GM20000 (cell line): ENCODE measurements around the gene SUGP2.
"Not testable (repeated sequence)": the region's sequence is repeated elsewhere in the genome, so short reads cannot be mapped to it uniquely, and the experiment has no call there.

Source experiments
- DNase-seq: peaks from one replicate; pipeline ENCODE4 v3.0.0; 2012; ENCODE audit warnings: low spot score
- TF ChIP-seq, protein P1 (sequence below): IDR thresholded peaks from 2 replicates; pipeline ENCODE4 v1.5.1; 2012; ENCODE audit warnings: mild to moderate bottlenecking, control low read depth; ENCODE audit errors: extremely low read depth, missing control alignments

SUGP2 gene

GRCh38 chr19:19028526-19028925 is 4.8 kb downstream of the SUGP2 start:
- DNase-seq = no peak
- TF ChIP-seq, protein P1, sequence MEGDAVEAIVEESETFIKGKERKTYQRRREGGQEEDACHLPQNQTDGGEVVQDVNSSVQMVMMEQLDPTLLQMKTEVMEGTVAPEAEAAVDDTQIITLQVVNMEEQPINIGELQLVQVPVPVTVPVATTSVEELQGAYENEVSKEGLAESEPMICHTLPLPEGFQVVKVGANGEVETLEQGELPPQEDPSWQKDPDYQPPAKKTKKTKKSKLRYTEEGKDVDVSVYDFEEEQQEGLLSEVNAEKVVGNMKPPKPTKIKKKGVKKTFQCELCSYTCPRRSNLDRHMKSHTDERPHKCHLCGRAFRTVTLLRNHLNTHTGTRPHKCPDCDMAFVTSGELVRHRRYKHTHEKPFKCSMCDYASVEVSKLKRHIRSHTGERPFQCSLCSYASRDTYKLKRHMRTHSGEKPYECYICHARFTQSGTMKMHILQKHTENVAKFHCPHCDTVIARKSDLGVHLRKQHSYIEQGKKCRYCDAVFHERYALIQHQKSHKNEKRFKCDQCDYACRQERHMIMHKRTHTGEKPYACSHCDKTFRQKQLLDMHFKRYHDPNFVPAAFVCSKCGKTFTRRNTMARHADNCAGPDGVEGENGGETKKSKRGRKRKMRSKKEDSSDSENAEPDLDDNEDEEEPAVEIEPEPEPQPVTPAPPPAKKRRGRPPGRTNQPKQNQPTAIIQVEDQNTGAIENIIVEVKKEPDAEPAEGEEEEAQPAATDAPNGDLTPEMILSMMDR = no peak

- TF ChIP-seq, protein P1 = no peak
Observed at GRCh38 chr19:19027228-19027627, 6.1 kb downstream of the SUGP2 start.

GRCh38 chr19:19026299-19026971 is 6.9 kb downstream of the SUGP2 start:
- no peak for DNase-seq
- TF ChIP-seq, protein P1 = no peak

More at GRCh38 chr19:19027228-19027627, 6.1 kb downstream of the SUGP2 start:
- DNase-seq = no peak

DNA sequence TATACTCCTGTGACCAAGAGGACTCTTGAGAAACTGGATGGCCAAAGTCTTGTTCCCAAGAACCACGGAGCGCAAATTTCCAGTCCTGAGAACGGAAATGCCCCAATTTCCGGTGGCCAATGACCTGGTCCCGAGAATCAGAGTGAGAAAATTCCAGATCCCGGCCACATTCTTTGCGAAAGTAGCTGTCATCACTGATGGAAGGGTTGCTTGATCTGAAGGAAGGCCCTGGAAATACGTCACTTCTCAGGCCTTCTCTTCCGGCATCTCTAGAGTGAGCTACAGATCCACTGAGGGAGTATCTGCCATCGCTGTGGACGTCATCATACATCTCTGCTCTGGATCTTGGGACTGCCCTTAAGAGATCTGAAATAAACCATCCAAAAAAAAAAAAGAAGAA is 7.5 kb downstream of the SUGP2 start:
- DNase-seq = no peak
- TF ChIP-seq, protein P1 = no peak

- not testable (repeated sequence) for DNase-seq
Observed at GRCh38 chr19:19023376-19023775, 9.9 kb downstream of the SUGP2 start.

DNA sequence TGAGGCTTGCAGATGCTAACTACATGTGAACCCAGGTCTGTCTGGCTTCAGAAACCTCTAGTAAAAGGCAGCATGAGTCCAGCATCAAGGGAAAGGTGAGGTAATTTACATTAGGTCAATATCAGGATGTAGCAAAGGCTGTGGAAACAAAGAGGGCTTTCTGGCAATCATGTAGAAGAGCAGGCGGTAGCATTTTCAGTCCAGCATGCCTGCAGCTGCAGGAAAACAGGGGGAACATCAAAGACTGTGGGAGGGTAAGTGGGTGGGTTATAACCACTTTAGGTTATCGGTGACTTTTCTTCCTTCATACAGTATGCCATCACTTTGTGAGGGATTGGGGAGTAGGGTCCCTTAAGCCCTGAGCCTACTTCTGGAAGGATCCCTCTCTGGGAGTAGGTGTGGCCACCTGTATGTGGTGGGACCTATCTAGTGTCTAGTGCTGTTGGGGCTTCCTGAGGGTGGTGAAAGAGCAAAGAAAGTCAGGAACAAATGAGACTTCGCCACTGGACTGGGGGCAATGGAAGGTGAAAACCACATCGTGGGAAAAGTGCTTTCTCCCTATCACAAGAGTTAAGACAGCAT is 10.8 kb downstream of the SUGP2 start:
- TF ChIP-seq, protein P1 = no peak
- no peak for DNase-seq

- no peak for DNase-seq
- TF ChIP-seq, protein P1 = no peak
Observed at GRCh38 chr19:19021115-19021514, 12.2 kb downstream of the SUGP2 start.

GRCh38 chr19:19010551-19010950 is 22.8 kb downstream of the SUGP2 start:
- DNase-seq = no peak
- TF ChIP-seq, protein P1 = no peak
